Left ventricle myocardium inferior (tissue), 1 donor: ENCODE results near the gene PIGT. TPM values are rescaled to one million over a fixed set of nuclear protein-coding genes. Genes with fewer than 3 reads are reported as not detected.
"Not testable (repeated sequence)": the region's sequence is repeated elsewhere in the genome, so short reads cannot be mapped to it uniquely, and the experiment has no call there.

Experiments
- DNase-seq: peaks from one replicate; pipeline ENCODE4 v3.0.0-alpha.2; 2020
- H3K27ac ChIP-seq: fragments of 200-600 bp; replicated peaks from 2 replicates; pipeline ENCODE4 v1.8.0; 2021
- H3K27me3 ChIP-seq: fragments of 200-600 bp; 2 replicates; pipeline ENCODE4 v1.8.0; 2021; ENCODE audit warnings: low read depth
- H3K36me3 ChIP-seq: fragments of 200-600 bp; 2 replicates; pipeline ENCODE4 v1.8.0; 2021
- H3K4me1 ChIP-seq: fragments of 200-600 bp; 2 replicates; pipeline ENCODE4 v1.8.0; 2021
- H3K4me3 ChIP-seq: fragments of 200-600 bp; 2 replicates; pipeline ENCODE4 v1.8.0; 2021; ENCODE audit warnings: mild to moderate bottlenecking, moderate library complexity
- H3K9me3 ChIP-seq: fragments of 200-600 bp; replicated peaks from 2 replicates; pipeline ENCODE4 v1.8.0; 2021
- CTCF ChIP-seq: fragments of 200-600 bp; IDR thresholded peaks from 2 replicates; pipeline ENCODE4 v1.8.0; 2021; ENCODE audit warnings: antibody characterized with exemption, mild to moderate bottlenecking, borderline replicate concordance
- intact Hi-C: fragments of 100-400 bp; cut with micrococcal nuclease; formaldehyde crosslinking; loops from one replicate; pipeline ENCODE4 v1.11.0; 2022
- total RNA-seq: library from RNA; stranded (reverse); fragmentation: NEBNext Ultra II Directional; extraction: Animal tissue kit (Norgen Biotek cat#: 25700); gene quantifications from one replicate; pipeline ENCODE4 v1.2.1, GENCODE V29; 2021
- donor health status: DM: no; HTN: yes; CAD: no; lungs with severe emphysema.

Gene PIGT
- total RNA-seq, 1 donor from 2014 or later: 126 TPM

DNA sequence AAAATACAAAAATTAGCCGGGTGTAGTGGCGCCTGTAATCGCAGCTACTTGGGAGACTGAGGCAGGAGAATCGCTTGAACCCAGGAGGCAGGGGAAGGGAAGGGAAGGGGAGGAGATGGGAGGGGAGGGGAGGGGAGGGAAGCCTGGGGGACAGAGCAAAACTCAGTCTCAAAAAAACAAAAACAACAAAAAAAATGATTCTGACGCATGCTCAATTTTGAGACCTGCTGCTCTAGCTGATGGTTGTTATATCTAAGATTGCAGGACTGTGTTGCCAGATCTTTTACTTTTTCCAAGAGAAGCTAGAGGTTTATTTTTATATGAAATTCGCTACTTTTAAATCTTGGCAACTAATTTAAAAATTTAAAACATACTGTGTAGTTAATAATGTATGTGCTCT is 51.2 kb downstream of the PIGT start:
- H3K4me3 ChIP-seq: no peak overlapping the region
- H3K27ac ChIP-seq: no peak overlapping the region
- peaks cover 22% of the 10 kb centered on the region for H3K4me1 ChIP-seq
- DNase-seq: no peak
- intact Hi-C loops: no loop called here
- H3K36me3 ChIP-seq: no peaks in the 10 kb centered on the region
- peaks cover 100% of the 10 kb centered on the region for H3K27me3 ChIP-seq
- H3K9me3 ChIP-seq: no peaks in the 10 kb centered on the region
- no peak for TF ChIP-seq CTCF

- Histone ChIP-seq H3K4me3 (no peak overlapping the region), H3K9me3 (peaks cover 3% of the 10 kb centered on the region), H3K27me3 (peaks cover 100% of the 10 kb centered on the region), H3K27ac (no peak overlapping the region), H3K4me1 (peaks cover 22% of the 10 kb centered on the region), H3K36me3 (no peaks in the 10 kb centered on the region)
- TF ChIP-seq CTCF: no peak
- no peak for DNase-seq
- intact Hi-C loops: no loop called here
Measured at GRCh38 chr20:45467861-45468260, 51.9 kb downstream of the PIGT start.

- Histone ChIP-seq H3K27ac (peak within 1 kb of the TSS; percentile 23), H3K4me1 (peaks cover 22% of the 10 kb centered on the region), H3K36me3 (no peaks in the 10 kb centered on the region), H3K4me3 (peak within 1 kb of the TSS; percentile 72), H3K27me3 (peaks cover 100% of the 10 kb centered on the region), H3K9me3 (peaks cover 3% of the 10 kb centered on the region)
- DNase-seq: no peak
- intact Hi-C loops: no loop called here
- TF ChIP-seq CTCF: no peak
Measured at GRCh38 chr20:45469336-45470261, 53.7 kb downstream of the PIGT start, which contains the start of gene WFDC2. TSS of gene WFDC2 (plus strand) at chr20:45469753. CDS start at chr20:45469782, 29 bp downstream.

DNA sequence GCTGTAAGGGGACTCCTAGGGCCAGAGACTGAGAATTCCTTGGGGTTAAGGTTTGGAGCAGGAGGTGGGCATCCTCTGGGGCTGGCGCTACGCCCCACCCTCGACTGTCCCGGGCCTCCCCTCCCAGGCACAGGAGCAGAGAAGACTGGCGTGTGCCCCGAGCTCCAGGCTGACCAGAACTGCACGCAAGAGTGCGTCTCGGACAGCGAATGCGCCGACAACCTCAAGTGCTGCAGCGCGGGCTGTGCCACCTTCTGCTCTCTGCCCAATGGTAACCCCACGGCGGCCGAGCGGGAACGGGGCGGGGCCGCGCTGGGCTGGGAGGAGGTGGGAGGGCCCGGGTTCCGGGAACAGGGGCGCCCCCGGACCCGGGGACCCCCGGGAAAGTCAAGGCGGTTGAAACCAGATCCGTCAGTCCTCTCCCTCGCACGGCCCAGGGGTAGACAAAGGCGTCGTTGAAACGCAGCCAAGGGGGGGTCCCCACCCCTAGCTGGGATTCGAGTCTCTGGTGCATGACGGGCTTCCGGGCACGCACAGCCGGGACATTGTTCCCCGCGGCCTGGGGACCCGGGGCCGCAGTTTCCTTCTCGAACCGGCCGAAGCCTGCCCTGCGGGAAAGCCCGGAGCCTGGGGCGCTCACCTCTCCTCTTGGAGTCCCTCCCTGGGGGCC is 54.5 kb downstream of the PIGT start:
- intact Hi-C loops: no loop called here
- Histone ChIP-seq H3K9me3 (peaks cover 3% of the 10 kb centered on the region), H3K4me3 (peak overlapping the region; percentile 72), H3K27me3 (peaks cover 97% of the 10 kb centered on the region), H3K36me3 (no peaks in the 10 kb centered on the region), H3K27ac (peak overlapping the region; percentile 23), H3K4me1 (peaks cover 22% of the 10 kb centered on the region)
- DNase-seq: no peak
- no peak for TF ChIP-seq CTCF

DNA sequence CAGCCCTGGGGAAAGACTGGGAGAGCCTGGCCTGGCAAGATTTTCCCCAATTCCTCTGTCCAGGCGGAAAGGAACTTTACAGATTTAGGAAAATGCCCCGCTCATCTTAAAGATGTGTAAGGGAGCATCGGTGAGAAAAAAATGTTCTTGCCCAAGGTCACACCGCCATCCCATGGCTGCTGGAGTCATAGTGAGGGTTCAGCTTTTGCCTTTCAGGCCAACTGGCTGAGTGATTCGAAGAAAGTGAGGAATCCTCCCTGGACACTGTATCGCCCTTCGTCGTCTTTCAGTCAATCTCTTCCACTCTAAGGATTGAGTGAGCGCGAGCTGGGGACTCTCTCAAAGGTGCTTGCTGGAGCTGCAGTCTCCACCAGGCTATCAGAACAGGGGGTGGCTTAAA is 55.0 kb downstream of the PIGT start:
- peak; percentile 9 for TF ChIP-seq CTCF
- Histone ChIP-seq H3K4me3 (peak overlapping the region; percentile 72), H3K9me3 (peaks cover 3% of the 10 kb centered on the region), H3K4me1 (peaks cover 22% of the 10 kb centered on the region), H3K27me3 (peaks cover 97% of the 10 kb centered on the region), H3K27ac (peak overlapping the region; percentile 23), H3K36me3 (no peaks in the 10 kb centered on the region)
- no peak for DNase-seq
- intact Hi-C loops: no loop called here

GRCh38 chr20:45472286-45472685 is 56.3 kb downstream of the PIGT start:
- peaks cover 97% of the 10 kb centered on the region for H3K27me3 ChIP-seq
- DNase-seq, H3K36me3 ChIP-seq, H3K27ac ChIP-seq, intact Hi-C loops, H3K4me3 ChIP-seq, H3K9me3 ChIP-seq: not testable (repeated sequence)
- H3K4me1 ChIP-seq: peaks cover 22% of the 10 kb centered on the region
